HG02943 (cell line): ENCODE results near the gene ZNF30.
"Not testable (repeated sequence)": the region's sequence is repeated elsewhere in the genome, so short reads cannot be mapped to it uniquely, and the experiment has no call there.

Experiments
- ATAC-seq: cut with Tn5 transposase; IDR thresholded peaks from one replicate; pipeline ENCODE4 v1.9.1; 2021; ENCODE audit warnings: mild to moderate bottlenecking, low read depth, moderate library complexity; ENCODE audit not compliant: unreplicated experiment

The ZNF30 gene

DNA sequence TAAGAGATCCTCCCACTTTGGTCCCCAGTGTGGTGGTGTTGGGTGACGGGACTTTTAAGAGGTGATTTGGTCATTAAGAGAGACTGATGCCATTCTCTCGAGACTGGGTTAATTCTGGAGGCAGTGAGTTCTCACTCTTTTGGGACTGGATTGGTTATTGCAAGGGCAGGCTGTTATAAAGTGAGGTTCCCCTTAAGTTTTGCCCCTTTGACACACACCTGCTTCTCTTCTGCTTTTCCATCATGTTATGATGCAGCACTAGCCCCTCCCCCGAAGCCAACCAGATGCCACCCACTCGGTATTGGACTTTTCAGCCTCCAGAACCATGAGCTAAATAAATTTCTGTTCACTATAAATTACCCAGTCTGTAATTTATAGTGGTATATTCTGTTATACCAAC, 57.1 kb downstream of the ZNF30 start:
- ATAC-seq, result no peak

DNA sequence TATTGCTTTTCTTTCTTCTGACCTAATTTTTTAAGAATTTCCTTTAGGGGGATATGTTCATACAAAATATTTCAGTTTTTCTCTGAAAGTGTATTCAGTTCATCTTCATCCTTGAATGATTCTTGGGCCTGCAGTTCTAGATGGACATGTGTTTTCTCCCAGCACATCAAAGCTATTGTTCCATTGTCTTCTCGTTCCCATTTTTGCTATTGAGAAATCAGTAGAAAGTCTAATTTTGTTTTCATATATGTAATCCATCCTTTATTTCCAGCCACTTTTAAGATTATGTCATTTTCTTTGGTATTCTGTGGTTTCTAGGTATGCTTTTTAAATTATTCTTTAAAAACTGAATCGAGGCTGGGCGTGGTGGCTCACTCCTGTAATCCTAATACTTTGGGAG, 57.6 kb downstream of the ZNF30 start:
- ATAC-seq, result no peak

DNA sequence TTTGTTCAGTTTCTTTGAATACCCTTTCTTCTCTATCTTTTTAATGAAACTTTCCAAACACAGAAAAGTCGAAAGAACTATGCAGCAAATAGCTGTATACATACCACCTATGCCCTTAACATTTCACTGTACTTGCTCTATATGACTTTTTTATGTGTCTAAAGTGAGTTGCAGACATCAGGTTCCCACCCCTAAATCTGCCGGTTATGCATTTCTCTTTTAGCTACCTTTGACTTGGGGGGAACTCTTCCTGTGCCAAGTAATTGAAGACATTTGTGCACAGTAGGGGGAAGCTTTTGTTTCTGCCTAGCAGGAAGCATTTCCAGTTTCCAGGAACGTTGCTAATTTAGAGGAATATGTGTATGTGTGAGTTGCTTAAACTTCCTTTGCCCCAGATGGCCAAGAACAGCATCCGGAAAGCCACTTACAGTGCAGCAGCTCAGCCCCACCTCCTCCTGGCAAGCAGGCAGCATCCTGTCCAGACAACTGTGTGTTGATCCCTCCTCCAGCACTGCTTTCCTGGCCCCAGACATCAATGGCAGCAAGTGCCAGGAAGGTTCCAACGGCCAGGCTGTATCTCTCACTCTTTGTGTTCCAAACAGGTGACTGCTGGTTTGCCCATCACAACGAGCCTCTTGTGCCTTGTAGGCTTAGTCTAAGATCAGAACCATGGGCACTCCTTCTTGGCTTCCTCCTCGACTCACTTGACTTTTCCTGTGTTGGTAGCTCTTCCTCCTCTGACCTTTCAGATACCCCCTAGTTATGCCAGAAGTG, 58.7 kb downstream of the ZNF30 start:
- no peak for ATAC-seq

DNA sequence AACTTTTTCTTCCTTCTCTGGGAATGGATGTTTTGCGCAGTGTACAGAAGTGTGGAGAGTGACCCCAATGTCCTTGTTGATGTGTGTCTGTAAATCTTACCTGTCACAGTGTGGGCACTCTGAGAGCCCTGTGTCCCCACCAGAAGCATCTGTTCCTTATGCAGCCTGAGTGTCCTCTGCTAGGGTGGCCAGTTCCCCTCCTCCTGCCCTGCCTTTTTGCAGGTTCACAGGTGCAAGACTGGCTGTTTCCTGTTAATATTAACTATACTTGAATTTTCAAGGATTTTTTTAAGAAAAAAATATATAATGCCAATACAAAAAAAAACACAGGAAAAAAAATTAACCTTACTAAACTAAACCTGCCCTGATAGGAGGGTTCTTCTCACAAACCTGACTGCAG, 61.4 kb downstream of the ZNF30 start:
- no peak for ATAC-seq

DNA sequence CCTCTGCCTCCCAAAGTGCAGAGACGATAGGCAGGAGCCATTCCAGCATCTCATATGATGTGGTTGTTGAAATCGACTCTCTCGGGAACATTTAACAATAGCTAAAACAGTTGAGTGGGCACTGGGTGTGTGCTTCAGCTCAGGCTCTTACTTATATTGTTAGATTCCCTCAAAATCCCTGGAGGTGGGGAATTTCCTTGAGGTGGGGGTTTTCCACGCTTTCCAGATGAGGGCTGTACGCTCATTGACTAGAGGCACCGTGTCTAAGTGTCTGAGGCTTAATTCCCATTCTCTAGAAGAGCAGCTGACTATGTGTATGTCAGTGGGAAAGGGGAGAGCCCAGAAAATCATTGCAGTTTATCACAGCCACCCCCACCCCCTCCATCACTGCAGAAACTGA, 62.6 kb downstream of the ZNF30 start:
- no peak for ATAC-seq

DNA sequence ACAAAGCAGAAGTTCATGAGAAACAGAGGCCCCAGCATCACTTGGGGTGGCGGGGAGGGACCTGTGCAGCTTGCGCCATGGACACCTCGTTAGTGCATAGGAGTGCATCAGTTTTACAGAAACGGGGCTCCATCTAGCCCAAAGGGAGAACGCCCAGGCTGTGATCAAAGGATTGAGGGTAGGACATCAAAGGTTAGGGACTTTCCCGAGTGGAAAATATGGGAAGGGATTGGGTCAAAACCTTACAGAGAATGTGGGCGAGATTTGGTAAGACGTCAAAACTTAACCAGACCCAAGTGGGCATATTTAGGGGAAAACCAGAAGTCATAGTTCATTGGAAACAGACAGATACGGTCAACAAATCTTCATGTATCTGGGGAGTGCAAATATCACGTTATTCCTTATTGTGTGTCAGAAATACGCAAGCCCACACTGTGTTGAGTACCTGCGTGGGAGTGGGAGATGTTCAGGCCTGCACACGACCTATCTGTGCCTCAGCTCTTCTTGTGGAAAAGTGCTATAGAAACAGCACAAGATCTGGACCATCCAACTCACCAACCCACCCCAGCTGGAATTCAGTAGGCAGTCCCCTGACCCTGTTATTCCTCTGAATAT, 64.0 kb downstream of the ZNF30 start:
- ATAC-seq, result no peak

- no peak for ATAC-seq
Observed at GRCh38 chr19:34991542-34992333, 65.0 kb downstream of the ZNF30 start.

- not testable (repeated sequence) for ATAC-seq
Observed at GRCh38 chr19:34992582-34992981, 65.9 kb downstream of the ZNF30 start.

DNA sequence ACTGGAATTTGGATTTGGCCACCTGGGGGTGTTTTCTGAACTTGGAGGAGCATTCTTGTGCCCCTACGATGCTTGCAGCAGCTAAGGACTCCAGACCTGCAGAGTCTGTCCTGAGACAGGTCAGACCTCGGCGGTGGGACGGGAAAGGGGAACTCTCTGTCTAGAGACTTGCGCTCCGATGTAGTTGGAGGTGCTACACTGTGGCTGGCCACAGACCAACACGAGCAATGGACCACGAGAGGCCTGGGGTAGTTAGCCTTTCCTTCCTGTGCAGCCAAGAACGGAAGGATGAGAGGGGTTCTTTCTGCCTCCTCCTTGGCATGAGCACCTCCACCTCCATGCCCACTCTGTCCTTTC, 67.6 kb downstream of the ZNF30 start:
- ATAC-seq, result no peak
